ENCODE measurements around the gene SNRNP40. TPM values are rescaled to one million over a fixed set of nuclear protein-coding genes. Genes with fewer than 3 reads are reported as not detected.
A peak's percentile ranks its signal among the peaks of the same experiment; 100 is the strongest.

The SNRNP40 gene
- total RNA-seq, result 37.6 TPM
- long read RNA-seq, transcript SNRNP40-201 (10 exons, 1,597 nt), result major isoform, 110 of 124 reads
- long read RNA-seq, partial matches to known transcripts, result 7 of 124 reads
- long read RNA-seq, other reads (novel, unspliced or antisense), result 6 of 124 reads

- peak; percentile 97 for DNase-seq (ENCODE audit: low spot score)
These were observed at the start of gene SNRNP40, which contains the start of gene ZCCHC17 for GRCh38 chr1:31296486-31297276. Gene SNRNP40, minus strand, starts transcription at chr1:31296788. Its CDS starts 37 bp downstream, at chr1:31296751. Gene ZCCHC17, plus strand, starts transcription at chr1:31297032. Its CDS starts 13,067 bp downstream, at chr1:31310099.

- DNase-seq (ENCODE audit: low spot score), result no peak
These were observed 49.0 kb upstream of the SNRNP40 start for GRCh38 chr1:31345635-31346034.

- DNase-seq (ENCODE audit: low spot score), result no peak
These were observed 47.9 kb upstream of the SNRNP40 start for GRCh38 chr1:31344503-31344902.

- no peak for DNase-seq (ENCODE audit: low spot score)
These were observed 40.3 kb upstream of the SNRNP40 start for GRCh38 chr1:31336687-31337467.

- no peak for DNase-seq (ENCODE audit: low spot score)
These were observed 38.4 kb upstream of the SNRNP40 start for GRCh38 chr1:31335007-31335406.

GRCh38 chr1:31327381-31327780, 30.8 kb upstream of the SNRNP40 start:
- no peak for DNase-seq (ENCODE audit: low spot score)

- DNase-seq (ENCODE audit: low spot score), result no peak
These were observed 29.9 kb upstream of the SNRNP40 start for GRCh38 chr1:31326461-31326860.

GRCh38 chr1:31324992-31325391, 28.4 kb upstream of the SNRNP40 start:
- no peak for DNase-seq (ENCODE audit: low spot score)

- DNase-seq (ENCODE audit: low spot score), result no peak
These were observed 27.5 kb upstream of the SNRNP40 start for GRCh38 chr1:31324093-31324492.

- DNase-seq (ENCODE audit: low spot score), result no peak
These were observed 21.6 kb upstream of the SNRNP40 start for GRCh38 chr1:31318146-31318545.

GRCh38 chr1:31315902-31316301, 19.3 kb upstream of the SNRNP40 start:
- no peak for DNase-seq (ENCODE audit: low spot score)

- DNase-seq (ENCODE audit: low spot score), result no peak
These were observed 13.6 kb upstream of the SNRNP40 start for GRCh38 chr1:31310198-31310597.

GRCh38 chr1:31308036-31308435, 11.4 kb upstream of the SNRNP40 start:
- no peak for DNase-seq (ENCODE audit: low spot score)

- DNase-seq (ENCODE audit: low spot score), result no peak
These were observed 9.7 kb upstream of the SNRNP40 start for GRCh38 chr1:31306278-31306677.

GRCh38 chr1:31302709-31303441, 6.3 kb upstream of the SNRNP40 start:
- no peak for DNase-seq (ENCODE audit: low spot score)

- no peak for DNase-seq (ENCODE audit: low spot score)
These were observed 3.6 kb upstream of the SNRNP40 start for GRCh38 chr1:31300193-31300592.

- no peak for DNase-seq (ENCODE audit: low spot score)
These were observed 2.8 kb upstream of the SNRNP40 start for GRCh38 chr1:31299365-31299764.

- no peak for DNase-seq (ENCODE audit: low spot score)
These were observed 974 bp upstream of the SNRNP40 start for GRCh38 chr1:31297277-31298247.

GRCh38 chr1:31295874-31296485, 608 bp downstream of the SNRNP40 start:
- no peak for DNase-seq (ENCODE audit: low spot score)

GRCh38 chr1:31289021-31289420, 7.6 kb downstream of the SNRNP40 start:
- DNase-seq (ENCODE audit: low spot score), result no peak
